Occipital lobe (tissue), 2 donors: Measurements from ENCODE around the gene SERPINE1. TPM values are rescaled to one million over a fixed set of nuclear protein-coding genes. Genes with fewer than 3 reads are reported as not detected.
"Not testable (repeated sequence)": the region's sequence is repeated elsewhere in the genome, so short reads cannot be mapped to it uniquely, and the experiment has no call there.

Experiments used
- DNase-seq: peaks from one replicate; lab custom pipeline; 2025; lab: John Stamatoyannopoulos, UW
- total RNA-seq: library from RNA; depleted of rRNA; stranded (reverse); fragments of >200 nt; gene quantifications from one replicate; pipeline ENCODE4 v1.2.3, GENCODE V29; 2014

SERPINE1 gene
- total RNA-seq, result 0.78 TPM

GRCh38 chr7:101126651-101127459 lies at the start of gene SERPINE1:
TSS of gene SERPINE1 (plus strand) at chr7:101127104. CDS start at chr7:101128394, 1,290 bp downstream.
- peak; percentile 17 for DNase-seq

- peak; percentile 65 for DNase-seq
Measured at GRCh38 chr7:101077303-101078086, 49.4 kb upstream of the SERPINE1 start.

GRCh38 chr7:101081432-101081831 lies 45.5 kb upstream of the SERPINE1 start:
- DNase-seq, result no peak

GRCh38 chr7:101084865-101085161 lies 42.1 kb upstream of the SERPINE1 start:
- DNase-seq, result no peak

- peak; percentile 50 for DNase-seq
Measured at GRCh38 chr7:101085162-101085964, 41.5 kb upstream of the SERPINE1 start, which contains the start of gene TRIM56. TSS of gene TRIM56 (plus strand) at chr7:101085481. CDS start at chr7:101087313, 1,832 bp downstream.

- DNase-seq, result no peak
Measured at GRCh38 chr7:101087334-101088068, 39.4 kb upstream of the SERPINE1 start.

- DNase-seq, result no peak
Measured at GRCh38 chr7:101088069-101088425, 38.9 kb upstream of the SERPINE1 start.

- no peak for DNase-seq
Measured at GRCh38 chr7:101088858-101089529, 37.9 kb upstream of the SERPINE1 start.

GRCh38 chr7:101089876-101090275 lies 37.0 kb upstream of the SERPINE1 start:
- DNase-seq, result no peak

GRCh38 chr7:101092266-101092905 lies 34.5 kb upstream of the SERPINE1 start:
- not testable (repeated sequence) for DNase-seq

GRCh38 chr7:101093906-101094305 lies 33.0 kb upstream of the SERPINE1 start:
- DNase-seq, result no peak

GRCh38 chr7:101094376-101094775 lies 32.5 kb upstream of the SERPINE1 start:
- DNase-seq, result no peak

GRCh38 chr7:101094791-101095375 lies 32.0 kb upstream of the SERPINE1 start:
- no peak for DNase-seq

GRCh38 chr7:101096331-101096956 lies 30.5 kb upstream of the SERPINE1 start:
- no peak for DNase-seq

- no peak for DNase-seq
Measured at GRCh38 chr7:101096957-101097347, 30.0 kb upstream of the SERPINE1 start.

GRCh38 chr7:101097561-101097960 lies 29.3 kb upstream of the SERPINE1 start:
- DNase-seq, result no peak

- peak; percentile 91 for DNase-seq
Measured at GRCh38 chr7:101099969-101100781, 26.7 kb upstream of the SERPINE1 start.
